Measurements from ENCODE around the gene DUSP1. TPM values are rescaled to one million over a fixed set of nuclear protein-coding genes. Genes with fewer than 3 reads are reported as not detected.

DUSP1 gene
- total and polyA plus RNA-seq, 2 of the 13 experiments (the other 11 are each of a cell fraction or from before 2014, with no cell fraction given): 27.1 to 55.5 TPM

- POLR2A ChIA-PET: interaction anchor here (0.8 to 4.6 kb wide), 4 partner anchors 8 to 53 kb away, joined by 3 to 48 read pairs (median 16); partner anchors contain the start of gene DUSP1
- H3K36me3 ChIP-seq (replicated peaks in 1 of 2; ENCODE audit: control insufficient read depth in 1 of 2, insufficient read depth in 2 of 2, low read length in 2 of 2): no peaks in the 10 kb centered on the region
- H3K9me3 ChIP-seq (ENCODE audit: low read length): peaks cover 9% of the 10 kb centered on the region; the same call in 1 of the 2 replicates
- no peak for FAIRE-seq
- WGBS (ENCODE audit: low lambda C conversion rate): 80% methylated on average over 9 of the region's 9 CpGs
- H4K20me1 ChIP-seq (ENCODE audit: insufficient read depth, low read length): no peaks in the 10 kb centered on the region
- intact Hi-C loops (cut with micrococcal nuclease; ENCODE audit: unreplicated experiment) (no loop called here), in situ Hi-C loops (cut with HindIII; ENCODE audit: extremely low pct_ligation_motif_present, low pct_unique_long_range_greater_than_20kb) (no loop called here)
- TF ChIP-seq ZNF746 (CRISPR knock-in tag; IDR thresholded peaks at IDR 0.05) (no peak), POLR2AphosphoS5 (IDR thresholded peaks at IDR 0.05; ENCODE audit: low read depth, low read length) (no peak), ZNF740 (CRISPR knock-in tag; IDR thresholded peaks at IDR 0.05) (no peak), DBP (CRISPR knock-in tag; IDR thresholded peaks at IDR 0.05; ENCODE audit: not compliant biosample characterization) (no peak), ATF5 (CRISPR knock-in tag; IDR thresholded peaks at IDR 0.05; ENCODE audit: low read depth) (no peak), ZNF784 (CRISPR knock-in tag; IDR thresholded peaks at IDR 0.05; ENCODE audit: borderline replicate concordance) (no peak), SIX4 (CRISPR knock-in tag; IDR thresholded peaks at IDR 0.05) (no peak), HOXA7 (CRISPR knock-in tag; IDR thresholded peaks at IDR 0.05) (no peak), EP300 (IDR thresholded peaks at IDR 0.05; ENCODE audit: low read depth in 2 of 2, low read length in 2 of 2) (no peak), EP300 (CRISPR knock-in tag; IDR thresholded peaks at IDR 0.05; ENCODE audit: borderline replicate concordance) (no peak), MAFG (CRISPR knock-in tag; IDR thresholded peaks at IDR 0.05) (no peak)
- CTCF ChIA-PET (ENCODE audit: low intra/inter-chr PET ratio, low total read pairs): no interaction called here
- BruUV-seq (replicated peaks): no TSS peak
- H3K27me3 ChIP-seq (ENCODE audit: control insufficient read depth in 1 of 2, insufficient read depth in 2 of 2, low read length in 2 of 2): no peaks in the 10 kb centered on the region
- no peak overlapping the region for H2AFZ ChIP-seq (ENCODE audit: low read length)
- no peak overlapping the region for H3K9ac ChIP-seq (ENCODE audit: insufficient read depth, low read depth, low read length)
- H3K4me1 ChIP-seq (ENCODE audit: insufficient read depth, low read length): peaks cover 56% of the 10 kb centered on the region
- no peak overlapping the region for H3K27ac ChIP-seq (ENCODE audit: extremely low read length, insufficient read depth, low read length)
- H3K4me3 ChIP-seq (replicated peaks in 1 of 3; ENCODE audit: insufficient read depth in 1 of 3, low read depth in 2 of 3, low read length in 3 of 3): no peak overlapping the region
- H3K4me2 ChIP-seq (ENCODE audit: low read depth, low read length): no peak overlapping the region
- no peak for ATAC-seq
- H3K79me2 ChIP-seq (ENCODE audit: insufficient read depth, low read length): no peaks in the 10 kb centered on the region
- DNase-seq (ENCODE audit: low spot score): no peak
Measured at GRCh38 chr5:172805736-172806255, 34.8 kb upstream of the DUSP1 start.
